HUES48 (cell line): ENCODE results near the gene DDHD1.

Experiments used
- H3K27ac ChIP-seq: one replicate; pipeline ENCODE4 v1.7.0; 2013; ENCODE audit warnings: low read depth, low read length, inconsistent platforms
- H3K27me3 ChIP-seq: 2 replicates; pipeline ENCODE4 v1.6.1; 2013; ENCODE audit warnings: mild to moderate bottlenecking, low read length; ENCODE audit not compliant: control insufficient read depth, insufficient read depth
- H3K36me3 ChIP-seq: 2 replicates; pipeline ENCODE4 v1.6.1; 2013; ENCODE audit warnings: low read length; ENCODE audit not compliant: control insufficient read depth, insufficient read depth
- H3K4me1 ChIP-seq: 2 replicates; pipeline ENCODE4 v1.6.1; 2013; ENCODE audit warnings: mild to moderate bottlenecking, low read length; ENCODE audit not compliant: control insufficient read depth, insufficient read depth
- H3K4me3 ChIP-seq: 2 replicates; pipeline ENCODE4 v1.5.1; 2013; ENCODE audit warnings: mild to moderate bottlenecking, low read depth, low read length
- H3K9ac ChIP-seq: 2 replicates; pipeline ENCODE4 v1.6.1; 2013; ENCODE audit warnings: mild to moderate bottlenecking, low read depth, low read length, moderate library complexity
- H3K9me3 ChIP-seq: 2 replicates; pipeline ENCODE4 v1.6.1; 2013; ENCODE audit warnings: low read length; ENCODE audit not compliant: control insufficient read depth, insufficient read depth

DDHD1 gene

DNA sequence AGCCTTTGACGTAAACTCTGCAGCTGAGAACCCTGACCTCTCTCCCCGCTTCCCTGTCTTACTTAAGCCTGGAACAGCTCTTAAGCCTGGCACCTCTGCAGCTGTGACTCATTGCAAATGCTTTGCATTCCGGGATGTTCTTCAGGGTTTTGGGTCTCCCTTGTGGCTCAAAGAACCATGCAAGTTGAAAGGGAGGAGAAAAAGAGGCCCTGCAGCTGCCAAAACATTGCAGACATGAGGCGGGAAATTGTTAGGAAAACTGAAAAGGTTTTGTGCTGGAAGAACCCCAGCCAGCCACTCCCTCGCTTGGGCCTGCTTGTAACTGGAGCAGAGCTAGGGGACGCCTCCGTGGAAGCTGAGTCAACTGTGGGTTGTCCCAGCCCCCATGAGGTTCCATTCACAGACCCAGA lies 142.1 kb downstream of the DDHD1 start:
- no peak overlapping the region for H3K4me3 ChIP-seq
- peak overlapping the region; percentile 74 for H3K27ac ChIP-seq
- H3K9ac ChIP-seq = no peak overlapping the region
- H3K4me1 ChIP-seq = peaks cover 16% of the 10 kb centered on the region; the same call in 1 of the 2 replicates
- no peaks in the 10 kb centered on the region for H3K36me3 ChIP-seq
- no peaks in the 10 kb centered on the region for H3K27me3 ChIP-seq
- no peaks in the 10 kb centered on the region for H3K9me3 ChIP-seq

DNA sequence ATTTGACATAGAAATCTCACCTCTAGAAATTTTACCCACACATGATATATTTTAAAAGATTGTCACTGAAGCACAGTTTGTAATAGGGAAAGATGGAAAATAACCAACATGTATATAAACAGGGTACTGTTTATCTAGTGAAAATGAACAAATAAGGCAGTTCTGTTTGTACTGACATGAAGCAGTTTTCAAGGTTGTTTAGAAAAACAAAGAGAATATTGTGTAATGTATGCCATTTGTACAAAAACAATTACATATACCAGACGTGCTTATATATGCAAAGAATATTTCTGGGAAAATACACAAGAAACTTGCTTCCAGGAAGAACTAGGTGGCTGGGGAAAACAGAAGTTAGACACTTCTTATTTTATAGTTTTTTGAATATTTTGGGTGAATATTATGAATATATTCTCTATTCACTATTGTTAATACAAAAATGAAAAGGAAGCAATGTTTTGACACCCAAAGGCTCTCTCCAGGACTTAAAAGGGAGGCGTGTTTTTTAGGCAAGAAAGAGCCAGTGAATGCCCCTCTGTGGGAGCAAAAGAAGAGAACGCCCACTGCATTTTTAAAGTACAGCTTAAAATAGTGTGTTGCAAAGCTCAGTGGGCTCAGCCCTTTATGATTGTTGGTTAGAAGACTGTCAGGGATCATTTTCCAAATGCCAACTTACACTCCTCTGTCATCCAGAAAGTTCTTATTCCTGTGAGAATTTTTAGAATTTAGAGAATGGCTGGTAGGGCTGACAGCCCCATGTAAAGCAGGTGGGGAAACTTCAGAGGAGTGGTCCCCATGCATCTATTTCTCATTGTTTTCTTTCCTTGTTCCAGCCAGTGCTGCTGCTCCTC lies 142.7 kb downstream of the DDHD1 start:
- Histone ChIP-seq H3K4me1 (peaks cover 16% of the 10 kb centered on the region; the same call in 1 of the 2 replicates), H3K9me3 (no peaks in the 10 kb centered on the region), H3K4me3 (no peak overlapping the region), H3K9ac (no peak overlapping the region), H3K27me3 (no peaks in the 10 kb centered on the region), H3K27ac (peak overlapping the region; percentile 74), H3K36me3 (no peaks in the 10 kb centered on the region)

DNA sequence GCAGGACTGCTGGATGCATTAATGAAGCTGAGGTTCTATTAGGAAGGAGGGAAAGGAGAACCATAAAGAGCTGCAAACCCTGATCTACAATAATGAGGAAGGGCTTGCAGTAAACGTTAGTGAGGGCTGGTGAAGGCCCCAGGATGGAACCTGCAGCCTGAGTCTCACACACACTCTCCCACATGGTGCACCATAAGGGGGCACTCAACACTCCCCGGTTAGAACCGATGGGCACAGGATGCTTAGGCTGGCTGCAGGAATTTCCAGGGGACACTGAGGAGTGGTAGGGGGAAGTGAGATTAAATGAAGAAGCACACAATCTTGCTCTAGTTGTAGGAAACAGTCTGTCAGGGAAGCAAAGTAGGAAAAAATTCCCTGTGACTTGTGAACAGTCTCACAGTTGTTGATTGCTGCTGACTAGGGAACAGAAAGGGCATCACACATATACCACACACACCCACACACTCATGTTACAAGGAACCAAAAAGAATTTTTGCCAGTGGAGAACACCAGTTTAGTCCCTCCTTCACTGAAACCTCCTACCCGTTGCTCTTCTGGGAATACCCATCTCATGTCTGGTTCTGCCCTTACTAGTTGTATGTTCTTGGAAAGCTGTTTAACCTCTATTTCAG lies 146.1 kb downstream of the DDHD1 start:
- H3K27ac ChIP-seq = no peak overlapping the region
- no peak overlapping the region for H3K4me3 ChIP-seq
- H3K36me3 ChIP-seq = no peaks in the 10 kb centered on the region
- peaks cover 12% of the 10 kb centered on the region; the same call in 1 of the 2 replicates for H3K4me1 ChIP-seq
- no peaks in the 10 kb centered on the region for H3K27me3 ChIP-seq
- H3K9me3 ChIP-seq = no peaks in the 10 kb centered on the region
- no peak overlapping the region for H3K9ac ChIP-seq

DNA sequence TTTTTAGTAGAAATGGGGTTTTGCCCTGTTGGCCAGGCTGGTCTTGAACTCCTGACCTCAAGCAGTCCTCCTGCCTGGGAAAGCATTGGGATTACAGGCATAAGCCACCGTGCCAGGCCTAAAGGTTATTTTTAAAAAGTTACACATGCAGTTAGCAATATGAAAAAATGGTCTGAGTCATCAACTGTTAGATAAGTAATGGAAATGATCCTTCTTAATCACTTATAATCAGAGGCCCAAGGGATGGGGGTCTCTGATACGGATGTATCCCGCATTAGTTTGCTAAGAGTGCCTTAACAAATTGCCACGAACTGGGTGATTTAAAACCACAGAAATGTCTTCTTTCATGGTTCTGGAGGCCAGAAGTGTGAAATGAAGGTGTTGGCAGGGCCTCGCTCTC lies 148.1 kb downstream of the DDHD1 start:
- Histone ChIP-seq H3K9ac (no peak overlapping the region), H3K4me1 (no peaks in the 10 kb centered on the region), H3K4me3 (no peak overlapping the region), H3K9me3 (no peaks in the 10 kb centered on the region), H3K27me3 (no peaks in the 10 kb centered on the region), H3K36me3 (no peaks in the 10 kb centered on the region), H3K27ac (no peak overlapping the region)

DNA sequence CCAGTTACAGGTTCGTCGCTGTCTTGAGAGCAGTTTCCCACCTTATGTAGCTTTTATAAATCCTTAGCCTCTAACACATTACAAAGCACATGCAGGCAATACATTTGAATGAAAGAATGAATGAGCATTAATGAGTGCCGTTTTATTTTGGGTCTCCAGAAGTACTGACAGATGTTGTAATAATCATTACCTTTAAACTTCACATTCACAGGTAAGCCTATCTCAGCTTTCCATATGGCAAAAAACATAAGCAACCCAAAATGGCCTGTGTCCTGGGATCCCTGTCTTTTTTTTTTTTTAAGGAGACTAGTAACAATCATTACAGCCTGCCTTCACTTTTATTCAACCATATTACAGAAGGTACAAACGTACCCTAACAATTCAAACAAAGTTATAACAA lies 149.3 kb downstream of the DDHD1 start:
- H3K27me3 ChIP-seq = no peaks in the 10 kb centered on the region
- H3K9ac ChIP-seq = no peak overlapping the region
- no peaks in the 10 kb centered on the region for H3K9me3 ChIP-seq
- H3K36me3 ChIP-seq = no peaks in the 10 kb centered on the region
- no peak overlapping the region for H3K27ac ChIP-seq
- no peak overlapping the region for H3K4me3 ChIP-seq
- no peaks in the 10 kb centered on the region for H3K4me1 ChIP-seq

DNA sequence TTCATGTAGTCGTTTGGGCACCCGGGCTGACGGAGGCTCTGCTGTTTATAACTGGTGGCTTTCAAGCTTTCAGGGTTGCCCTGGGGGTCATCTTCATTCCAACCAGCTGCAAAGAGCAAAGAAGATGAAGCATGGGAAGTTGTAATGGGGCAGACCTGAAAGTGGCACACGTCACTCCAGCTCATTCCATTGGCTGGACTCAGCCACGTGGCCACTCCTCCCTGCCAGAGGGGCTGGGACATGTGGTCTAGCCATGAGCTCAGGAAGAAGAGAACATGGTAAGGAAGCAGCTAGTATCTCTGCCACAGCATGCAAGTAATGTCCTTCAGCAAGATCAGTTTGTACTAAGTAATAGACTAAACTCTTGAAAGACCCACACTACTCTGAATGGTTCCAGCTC lies 150.5 kb downstream of the DDHD1 start:
- Histone ChIP-seq H3K4me3 (no peak overlapping the region), H3K4me1 (no peaks in the 10 kb centered on the region)

DNA sequence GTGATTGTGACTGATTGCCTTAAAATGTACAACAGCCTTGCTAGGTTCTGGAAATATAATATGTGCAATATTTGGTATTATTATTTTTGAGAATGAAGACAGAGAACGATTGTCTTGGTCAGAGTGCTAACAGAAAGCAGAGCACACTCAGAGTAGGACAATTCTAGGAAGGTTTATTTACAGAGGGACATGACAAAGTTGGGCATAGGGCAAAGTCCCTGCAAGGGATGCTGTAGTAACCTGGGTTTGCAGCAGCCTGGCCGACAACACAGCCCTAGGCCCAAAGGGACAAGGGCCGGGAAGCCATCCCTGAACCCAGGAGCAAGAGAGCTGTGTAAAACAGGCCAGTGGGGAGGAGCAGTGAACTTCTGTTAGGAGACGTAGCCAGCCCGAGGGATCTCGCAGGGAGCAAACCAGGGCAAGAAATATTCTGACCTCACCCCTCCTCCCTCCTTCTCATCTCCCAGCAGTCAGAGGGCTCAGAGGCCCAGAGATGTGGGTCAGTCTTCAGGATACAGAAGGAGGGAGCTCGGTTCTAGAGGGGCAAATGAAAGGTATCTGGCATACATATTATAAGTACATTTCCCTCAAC lies 151.2 kb downstream of the DDHD1 start:
- no peaks in the 10 kb centered on the region for H3K9me3 ChIP-seq
- H3K27ac ChIP-seq = no peak overlapping the region
- no peak overlapping the region for H3K4me3 ChIP-seq
- H3K36me3 ChIP-seq = no peaks in the 10 kb centered on the region
- no peak overlapping the region for H3K9ac ChIP-seq
- no peaks in the 10 kb centered on the region for H3K4me1 ChIP-seq
- no peaks in the 10 kb centered on the region for H3K27me3 ChIP-seq

More for the DNA sequence above, 150.5 kb downstream of the DDHD1 start:
- no peak overlapping the region for H3K9ac ChIP-seq
- no peaks in the 10 kb centered on the region for H3K9me3 ChIP-seq
- no peaks in the 10 kb centered on the region for H3K27me3 ChIP-seq
- H3K27ac ChIP-seq = no peak overlapping the region
- H3K36me3 ChIP-seq = no peaks in the 10 kb centered on the region

DNA sequence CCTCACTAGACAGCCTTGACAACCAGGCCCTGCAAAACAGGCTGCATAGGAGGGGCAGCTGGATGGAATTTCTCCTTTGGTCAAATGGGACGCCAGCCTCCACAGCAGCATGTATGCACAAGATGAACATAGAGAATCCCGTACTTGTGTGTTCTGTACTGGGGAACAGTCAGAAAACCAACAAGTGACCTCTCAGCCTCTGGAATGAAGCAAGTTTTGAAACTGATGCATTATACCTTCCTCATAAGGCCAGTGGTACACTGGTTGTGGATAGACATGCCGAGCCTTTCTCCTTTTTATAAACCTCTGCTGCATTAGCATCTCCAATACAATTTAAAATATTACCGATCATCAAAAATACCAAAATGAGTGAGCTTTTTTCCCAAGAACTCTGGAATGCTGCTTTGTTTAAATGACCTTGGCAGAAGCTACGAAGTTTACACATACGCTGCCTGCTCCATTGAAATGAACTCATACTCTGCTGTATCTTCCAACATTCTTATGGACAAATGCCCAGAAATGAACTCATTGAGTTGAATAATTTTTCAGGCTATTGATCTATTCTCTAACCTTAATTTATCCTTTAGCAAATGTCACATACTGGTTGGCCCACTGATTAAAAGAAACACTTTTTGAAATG lies 154.6 kb downstream of the DDHD1 start:
- H3K36me3 ChIP-seq = no peaks in the 10 kb centered on the region
- no peaks in the 10 kb centered on the region for H3K4me1 ChIP-seq
- no peak overlapping the region for H3K9ac ChIP-seq
- H3K27me3 ChIP-seq = no peaks in the 10 kb centered on the region
- H3K4me3 ChIP-seq = no peak overlapping the region
- no peaks in the 10 kb centered on the region for H3K9me3 ChIP-seq
- no peak overlapping the region for H3K27ac ChIP-seq

DNA sequence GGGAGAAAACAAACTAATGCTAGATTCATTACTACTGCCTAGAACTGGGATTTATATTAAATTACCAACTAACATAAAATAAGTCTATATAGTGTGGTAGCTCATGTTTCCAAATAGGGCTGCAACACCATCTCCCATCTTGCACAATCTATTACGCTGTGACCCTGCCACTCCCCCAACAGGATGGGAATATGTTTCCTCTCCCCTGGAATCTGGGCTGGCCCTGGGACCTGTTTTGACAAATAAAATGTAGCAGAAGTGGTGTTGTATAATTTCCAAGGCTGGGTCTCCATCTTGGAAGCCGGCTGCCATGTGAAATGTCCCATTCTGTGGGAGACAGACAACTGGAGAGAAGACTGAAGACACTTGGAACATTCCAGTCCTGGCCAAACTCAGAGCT lies 156.6 kb downstream of the DDHD1 start:
- H3K4me3 ChIP-seq = no peak overlapping the region
- no peaks in the 10 kb centered on the region for H3K9me3 ChIP-seq
- no peaks in the 10 kb centered on the region for H3K36me3 ChIP-seq
- H3K27ac ChIP-seq = no peak overlapping the region
- no peaks in the 10 kb centered on the region for H3K27me3 ChIP-seq
- H3K9ac ChIP-seq = no peak overlapping the region
- H3K4me1 ChIP-seq = no peaks in the 10 kb centered on the region

DNA sequence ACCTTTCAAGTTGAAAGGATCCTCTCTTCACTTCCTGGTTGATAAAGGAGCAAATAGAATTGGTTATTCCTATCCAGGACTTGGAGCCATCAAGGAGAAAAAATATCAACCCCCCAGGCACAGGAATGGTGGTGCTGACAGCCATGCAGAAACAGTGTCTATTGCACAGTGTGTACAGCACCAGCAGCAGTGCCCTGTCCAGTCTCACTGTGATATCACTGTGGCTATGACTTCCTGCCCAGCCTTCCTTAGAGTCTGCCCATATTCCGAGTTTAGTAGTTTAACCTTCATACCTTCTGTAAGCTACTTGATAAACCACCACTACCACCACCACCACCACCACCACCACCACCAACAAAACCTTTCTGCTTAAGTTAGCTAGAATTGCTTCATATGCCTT lies 157.1 kb downstream of the DDHD1 start:
- Histone ChIP-seq H3K36me3 (no peaks in the 10 kb centered on the region), H3K27ac (no peak overlapping the region), H3K9ac (no peak overlapping the region), H3K4me3 (no peak overlapping the region), H3K27me3 (no peaks in the 10 kb centered on the region), H3K9me3 (no peaks in the 10 kb centered on the region), H3K4me1 (no peaks in the 10 kb centered on the region)
